PC-9 (cell line): Measurements from ENCODE around the gene GLS. TPM values are rescaled to one million over a fixed set of nuclear protein-coding genes. Genes with fewer than 3 reads are reported as not detected.

Source experiments
- BruUV-seq: library from RNA; stranded (reverse); fragments of 400-500 nt; replicated peaks from 2 replicates; lab custom pipeline; 2021; lab: Mats Ljungman, UMichigan
- CTCF ChIA-PET: fragments of 300-600 bp; sonication (Branson Sonifier 250); formaldehyde crosslinking; loops from one replicate; lab custom pipeline; 2022; ENCODE audit warnings: antibody characterized with exemption; lab: Charles Lee
- POLR2A ChIA-PET: fragments of 300-600 bp; sonication (Branson Sonifier 250); formaldehyde crosslinking; loops from one replicate; lab custom pipeline; 2022; ENCODE audit warnings: antibody characterized with exemption; ENCODE audit not compliant: unreplicated experiment; lab: Charles Lee
- DNase-seq, 2 experiments: peaks; one replicate each; pipeline versions ENCODE4 v3.0.0 to v3.0.0-alpha.2; 2015 to 2022; ENCODE audit warnings: mixed read lengths in 1 of 2
- H2AFZ ChIP-seq: fragments of 200-600 bp; sonication (generic); 2 replicates; pipeline ENCODE4 v1.8.1; 2017; ENCODE audit warnings: antibody characterized with exemption
- H3F3A ChIP-seq: fragments of 200-600 bp; sonication (generic); 2 replicates; pipeline ENCODE4 v1.8.1; 2017; ENCODE audit warnings: antibody characterized with exemption, mild to moderate bottlenecking, low read depth; ENCODE audit not compliant: insufficient read depth
- H3K27ac ChIP-seq: fragments of 200-600 bp; sonication (generic); 2 replicates; pipeline ENCODE4 v1.6.1; 2016; ENCODE audit warnings: mixed run types
- H3K27me3 ChIP-seq: fragments of 200-600 bp; sonication (generic); 2 replicates; pipeline ENCODE4 v1.6.1; 2016; ENCODE audit warnings: low read depth, mixed run types; ENCODE audit not compliant: insufficient read depth
- H3K36me3 ChIP-seq: fragments of 200-600 bp; sonication (generic); 2 replicates; pipeline ENCODE4 v1.6.1; 2016; ENCODE audit warnings: low read depth, mixed run types
- H3K4me1 ChIP-seq: fragments of 200-600 bp; sonication (generic); replicated peaks from 2 replicates; pipeline ENCODE4 v1.6.1; 2016; ENCODE audit warnings: mixed run types; ENCODE audit not compliant: insufficient read depth
- H3K4me2 ChIP-seq: fragments of 200-600 bp; sonication (generic); 2 replicates; pipeline ENCODE4 v1.6.1; 2017; ENCODE audit warnings: mixed run types
- H3K4me3 ChIP-seq: fragments of 200-600 bp; sonication (generic); 2 replicates; pipeline ENCODE4 v1.6.1; 2016; ENCODE audit warnings: mixed run types
- H3K79me2 ChIP-seq: fragments of 200-600 bp; sonication (generic); 2 replicates; pipeline ENCODE4 v1.6.1; 2017; ENCODE audit warnings: low read depth, mixed run types
- H3K9me2 ChIP-seq: fragments of 200-600 bp; sonication (generic); 2 replicates; pipeline ENCODE4 v1.8.1; 2017; ENCODE audit warnings: mild to moderate bottlenecking; ENCODE audit not compliant: insufficient read depth
- H3K9me3 ChIP-seq: fragments of 200-600 bp; sonication (generic); 2 replicates; pipeline ENCODE4 v1.8.1; 2016; ENCODE audit warnings: low read depth; ENCODE audit not compliant: insufficient read depth
- H4K20me1 ChIP-seq: fragments of 200-600 bp; sonication (generic); 2 replicates; pipeline ENCODE4 v1.8.1; 2017; ENCODE audit not compliant: insufficient read depth
- CTCF ChIP-seq: fragments of 200-600 bp; sonication (generic); conservative IDR thresholded peaks from 2 replicates; pipeline ENCODE4 v1.6.1; 2017; ENCODE audit warnings: mixed run types, antibody characterized with exemption, mild to moderate bottlenecking, moderate library complexity
- EZH2 ChIP-seq: fragments of 200-600 bp; sonication (generic); IDR thresholded peaks from 2 replicates; pipeline ENCODE4 v1.8.0; 2017; ENCODE audit warnings: antibody characterized with exemption, low read depth
- intact Hi-C: fragments of 100-400 bp; cut with micrococcal nuclease; formaldehyde crosslinking; loops from one replicate; pipeline ENCODE4 v1.10.0; 2022; ENCODE audit not compliant: unreplicated experiment
- total RNA-seq: library from RNA; stranded (reverse); gene quantifications from 2 replicates; pipeline ENCODE4 v1.2.3, GENCODE V29; 2021

The GLS gene
- total RNA-seq, 1 experiment from 2014 or later = 68.5 TPM

GRCh38 chr2:190987116-190987515, 106.5 kb downstream of the GLS start:
- CTCF ChIA-PET = no interaction called here

GRCh38 chr2:190987938-190988337, 107.3 kb downstream of the GLS start:
- Histone ChIP-seq H3K36me3 (no peaks in the 10 kb centered on the region), H3K27ac (no peak overlapping the region), H2AFZ (no peak overlapping the region), H3K4me1 (no peaks in the 10 kb centered on the region), H3K4me3 (no peak overlapping the region), H3K79me2 (no peaks in the 10 kb centered on the region), H3K4me2 (no peak overlapping the region), H3K27me3 (no peaks in the 10 kb centered on the region), H3K9me2 (no peaks in the 10 kb centered on the region), H3F3A (no peaks in the 10 kb centered on the region), H4K20me1 (no peaks in the 10 kb centered on the region), H3K9me3 (no peaks in the 10 kb centered on the region)
- ChIA-PET POLR2A (no interaction called here), CTCF (no interaction called here)
- intact Hi-C loops = loop anchor here (10.0 kb wide), 1 partner anchor 63 kb away; no protein-coding TSS in a partner anchor
- no peak for TF ChIP-seq EZH2
- no peak for TF ChIP-seq CTCF
- DNase-seq = no peak
- BruUV-seq = no TSS peak

More at GRCh38 chr2:190987116-190987515, 106.5 kb downstream of the GLS start:
- no TSS peak for BruUV-seq
- DNase-seq = no peak
- no peak overlapping the region for H2AFZ ChIP-seq
- intact Hi-C loops = loop anchor here (10.0 kb wide), 1 partner anchor 62 kb away; no protein-coding TSS in a partner anchor
- H3K9me2 ChIP-seq = no peaks in the 10 kb centered on the region
- no peak overlapping the region for H3K4me3 ChIP-seq
- no peaks in the 10 kb centered on the region for H3F3A ChIP-seq
- no peaks in the 10 kb centered on the region for H3K9me3 ChIP-seq
- no peak overlapping the region for H3K27ac ChIP-seq
- no peaks in the 10 kb centered on the region for H3K36me3 ChIP-seq
- POLR2A ChIA-PET = no interaction called here
- H3K4me1 ChIP-seq = peaks cover 1% of the 10 kb centered on the region; the same call in 1 of the 2 replicates
- no peak overlapping the region for H3K4me2 ChIP-seq
- TF ChIP-seq CTCF (no peak), EZH2 (no peak)
- no peaks in the 10 kb centered on the region for H4K20me1 ChIP-seq
- no peaks in the 10 kb centered on the region for H3K79me2 ChIP-seq
- H3K27me3 ChIP-seq = no peaks in the 10 kb centered on the region

GRCh38 chr2:190988910-190989309, 108.3 kb downstream of the GLS start:
- no peaks in the 10 kb centered on the region for H3K9me2 ChIP-seq
- POLR2A ChIA-PET = interaction anchor here (0.6 kb wide), 1 partner anchor 633 kb away, joined by 4 read pairs; no protein-coding TSS in a partner anchor
- no peaks in the 10 kb centered on the region for H3K79me2 ChIP-seq
- TF ChIP-seq EZH2 (no peak), CTCF (no peak)
- no peaks in the 10 kb centered on the region for H3K27me3 ChIP-seq
- H4K20me1 ChIP-seq = no peaks in the 10 kb centered on the region
- DNase-seq = no peak
- BruUV-seq = no TSS peak
- intact Hi-C loops = loop anchor here (10.0 kb wide), 1 partner anchor 64 kb away; no protein-coding TSS in a partner anchor
- CTCF ChIA-PET = interaction anchor here (0.5 to 0.6 kb wide), 2 partner anchors 55 to 199 kb away, joined by 3 to 4 read pairs; no protein-coding TSS in a partner anchor
- no peaks in the 10 kb centered on the region for H3K36me3 ChIP-seq
- H3K4me2 ChIP-seq = no peak overlapping the region
- H3K4me3 ChIP-seq = no peak overlapping the region
- no peaks in the 10 kb centered on the region for H3F3A ChIP-seq
- no peak overlapping the region for H3K27ac ChIP-seq
- no peaks in the 10 kb centered on the region for H3K4me1 ChIP-seq
- H2AFZ ChIP-seq = no peak overlapping the region
- H3K9me3 ChIP-seq = no peaks in the 10 kb centered on the region
